Testis (tissue), 2 donors: Measurements from ENCODE around the gene EMC1.

Experiments
- CTCF ChIP-seq, 3 experiments: fragments of 450-650 bp in 2 of 3; fragments of 200-600 bp in 1 of 3; sonication (generic) in 1 of 3; IDR thresholded peaks; one replicate each; pipeline ENCODE4 v1.5.1; 2016 to 2019; ENCODE audit warnings: antibody characterized with exemption in 3 of 3, mild to moderate bottlenecking in 2 of 3, moderate library complexity in 1 of 3
- POLR2A ChIP-seq: fragments of 450-650 bp; IDR thresholded peaks from one replicate; pipeline ENCODE4 v1.6.1; 2017; ENCODE audit warnings: antibody characterized with exemption, mild to moderate bottlenecking, moderate library complexity

- TF ChIP-seq CTCF (IDR thresholded peaks at IDR 0.05) (no peak), POLR2A (no peak)
Observed at GRCh38 chr1:19254416-19254815, 3.1 kb upstream of the EMC1 start.
